HG02938 (cell line): ENCODE data around the gene PROSER3.

Source experiments
- ATAC-seq: cut with Tn5 transposase; IDR thresholded peaks from one replicate; pipeline ENCODE4 v1.9.1; 2021; ENCODE audit warnings: mild to moderate bottlenecking, moderate library complexity; ENCODE audit not compliant: unreplicated experiment

Gene PROSER3

GRCh38 chr19:35757749-35758608 is at the start of gene PROSER3:
Gene PROSER3 (plus strand): TSS chr19:35758176. CDS start chr19:35758216, 40 bp downstream.
- ATAC-seq = peak; percentile 93

- no peak for ATAC-seq
These were observed 49.6 kb upstream of the PROSER3 start for GRCh38 chr19:35708391-35708790.

DNA sequence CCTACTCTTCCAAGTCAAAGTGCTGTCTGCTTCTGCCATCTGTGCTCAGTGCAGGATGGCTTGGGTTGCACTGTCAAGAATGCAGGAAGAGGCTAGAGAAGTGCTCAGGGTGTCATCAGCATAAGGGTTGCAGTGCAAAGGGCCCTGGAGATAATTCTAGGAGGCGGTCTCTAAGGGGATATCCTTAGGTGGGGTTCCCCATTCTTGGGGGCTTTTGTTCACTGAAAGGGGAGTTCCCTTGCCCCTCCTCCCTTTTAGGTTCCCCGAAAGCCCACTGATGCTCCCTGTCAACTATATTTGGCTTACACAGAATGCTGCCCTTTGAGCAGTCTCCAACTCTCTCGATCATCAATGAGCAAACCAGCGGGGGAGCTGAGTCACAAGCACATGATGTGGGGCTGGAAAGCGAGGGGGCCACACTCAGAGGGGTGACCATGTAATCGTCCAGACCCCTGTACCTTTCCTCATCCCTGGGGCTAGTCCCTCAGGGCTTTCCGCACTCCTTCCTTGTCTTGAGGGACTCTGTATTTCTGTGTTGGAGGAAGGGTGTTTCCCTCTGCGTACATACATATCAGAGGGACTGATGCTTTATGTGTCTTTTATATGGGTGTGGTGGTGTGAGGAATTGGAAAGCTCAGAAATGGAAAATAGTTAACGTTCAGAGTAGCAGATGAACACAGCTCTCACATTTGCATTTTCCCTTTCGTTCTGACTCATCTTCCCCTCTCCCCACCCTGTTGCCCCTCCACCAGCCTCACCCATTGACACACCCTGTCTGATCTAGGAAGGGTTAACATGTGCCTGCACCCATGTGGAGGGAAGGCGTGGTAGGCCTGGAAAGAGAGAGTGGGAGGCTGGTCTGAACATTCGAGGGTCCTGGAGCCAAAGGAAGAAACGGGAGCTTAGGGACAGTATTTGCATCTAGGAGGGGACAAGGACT is 46.9 kb upstream of the PROSER3 start:
- peak; percentile 36 for ATAC-seq

- ATAC-seq = no peak
These were observed 45.1 kb upstream of the PROSER3 start for GRCh38 chr19:35712567-35713505.

DNA sequence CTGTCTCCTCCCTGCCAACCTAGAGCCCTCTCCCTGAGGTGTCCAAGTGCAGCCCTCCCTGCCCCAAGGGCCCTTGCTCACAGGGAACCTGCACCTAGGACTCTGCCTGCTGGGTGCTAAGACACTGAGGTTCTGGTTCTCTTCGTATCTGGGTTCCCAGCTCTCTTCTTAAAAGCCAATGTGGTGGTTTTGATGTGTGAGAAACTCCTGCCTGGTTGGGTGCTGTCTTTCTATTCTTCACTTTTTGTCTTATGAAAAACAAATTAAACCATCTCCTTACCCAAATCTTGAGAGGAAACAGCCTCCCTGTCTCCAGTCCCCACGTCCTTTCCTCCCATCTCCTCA is 44.5 kb upstream of the PROSER3 start:
- ATAC-seq = no peak

DNA sequence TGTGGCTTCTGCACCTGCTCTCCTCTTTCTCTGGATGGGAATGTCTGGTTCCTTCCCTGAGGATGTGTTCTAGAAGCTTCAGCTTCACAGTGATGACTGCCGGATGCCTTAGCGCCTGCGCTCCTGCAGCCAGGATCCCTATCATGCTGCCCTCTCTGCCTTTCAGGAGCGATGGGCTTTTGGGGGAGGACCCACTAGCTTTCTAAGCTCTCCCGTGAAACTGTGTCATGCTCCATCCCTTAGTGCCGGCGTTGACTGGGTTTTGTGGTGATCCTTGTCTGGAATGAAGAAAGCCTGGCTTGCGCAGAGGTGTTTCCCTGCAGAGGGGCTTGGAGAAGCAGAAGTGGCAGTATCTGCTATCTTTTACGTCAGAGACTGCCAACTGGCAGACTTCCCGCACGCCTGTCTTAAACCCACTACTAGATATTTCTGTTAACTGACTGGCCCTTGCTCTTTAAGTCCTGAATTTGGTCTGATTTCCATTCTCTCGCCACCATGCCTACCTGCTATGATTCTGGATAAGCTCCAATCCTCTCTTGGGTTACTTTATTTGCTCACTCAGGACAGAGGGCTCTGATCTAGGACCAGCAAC is 44.0 kb upstream of the PROSER3 start:
- no peak for ATAC-seq

DNA sequence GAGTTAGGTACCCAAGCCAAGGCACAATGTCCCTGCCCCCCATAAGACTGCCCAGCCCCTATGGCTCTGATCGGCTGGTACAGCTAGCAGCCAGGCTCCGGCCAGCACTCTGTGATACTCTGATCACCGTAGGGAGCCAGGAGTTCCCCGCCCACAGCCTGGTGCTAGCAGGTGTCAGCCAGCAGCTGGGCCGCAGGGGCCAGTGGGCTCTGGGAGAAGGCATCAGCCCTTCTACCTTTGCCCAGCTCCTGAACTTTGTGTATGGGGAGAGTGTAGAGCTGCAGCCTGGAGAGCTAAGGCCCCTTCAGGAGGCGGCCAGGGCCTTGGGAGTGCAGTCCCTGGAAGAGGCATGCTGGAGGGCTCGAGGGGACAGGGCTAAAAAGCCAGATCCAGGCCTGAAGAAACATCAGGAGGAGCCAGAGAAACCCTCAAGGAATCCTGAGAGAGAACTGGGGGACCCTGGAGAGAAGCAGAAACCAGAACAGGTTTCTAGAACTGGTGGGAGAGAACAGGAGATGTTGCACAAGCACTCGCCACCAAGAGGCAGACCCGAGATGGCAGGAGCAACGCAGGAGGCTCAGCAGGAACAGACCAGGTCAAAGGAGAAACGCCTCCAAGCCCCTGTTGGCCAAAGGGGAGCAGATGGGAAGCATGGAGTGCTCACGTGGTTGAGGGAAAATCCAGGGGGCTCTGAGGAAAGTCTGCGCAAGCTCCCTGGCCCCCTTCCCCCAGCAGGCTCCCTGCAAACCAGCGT is 43.2 kb upstream of the PROSER3 start:
- no peak for ATAC-seq

DNA sequence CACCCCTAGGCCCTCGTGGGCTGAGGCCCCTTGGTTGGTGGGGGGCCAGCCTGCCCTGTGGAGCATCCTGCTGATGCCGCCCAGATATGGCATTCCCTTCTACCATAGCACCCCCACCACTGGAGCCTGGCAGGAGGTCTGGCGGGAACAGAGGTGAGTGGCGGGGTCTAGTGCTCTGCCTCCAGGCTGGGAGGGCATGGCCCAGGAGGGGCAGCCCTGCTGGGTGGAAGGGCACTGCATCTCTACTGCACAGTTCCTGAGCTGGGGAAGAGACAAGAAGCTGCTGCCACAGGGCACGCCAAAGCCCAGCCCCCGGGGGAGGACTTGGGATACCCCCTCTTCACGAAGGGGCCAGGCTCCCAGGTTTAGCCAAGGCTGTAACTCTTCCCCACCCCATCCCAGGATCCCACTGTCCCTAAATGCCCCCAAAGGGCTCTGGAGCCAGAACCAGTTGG is 42.6 kb upstream of the PROSER3 start:
- ATAC-seq = no peak

DNA sequence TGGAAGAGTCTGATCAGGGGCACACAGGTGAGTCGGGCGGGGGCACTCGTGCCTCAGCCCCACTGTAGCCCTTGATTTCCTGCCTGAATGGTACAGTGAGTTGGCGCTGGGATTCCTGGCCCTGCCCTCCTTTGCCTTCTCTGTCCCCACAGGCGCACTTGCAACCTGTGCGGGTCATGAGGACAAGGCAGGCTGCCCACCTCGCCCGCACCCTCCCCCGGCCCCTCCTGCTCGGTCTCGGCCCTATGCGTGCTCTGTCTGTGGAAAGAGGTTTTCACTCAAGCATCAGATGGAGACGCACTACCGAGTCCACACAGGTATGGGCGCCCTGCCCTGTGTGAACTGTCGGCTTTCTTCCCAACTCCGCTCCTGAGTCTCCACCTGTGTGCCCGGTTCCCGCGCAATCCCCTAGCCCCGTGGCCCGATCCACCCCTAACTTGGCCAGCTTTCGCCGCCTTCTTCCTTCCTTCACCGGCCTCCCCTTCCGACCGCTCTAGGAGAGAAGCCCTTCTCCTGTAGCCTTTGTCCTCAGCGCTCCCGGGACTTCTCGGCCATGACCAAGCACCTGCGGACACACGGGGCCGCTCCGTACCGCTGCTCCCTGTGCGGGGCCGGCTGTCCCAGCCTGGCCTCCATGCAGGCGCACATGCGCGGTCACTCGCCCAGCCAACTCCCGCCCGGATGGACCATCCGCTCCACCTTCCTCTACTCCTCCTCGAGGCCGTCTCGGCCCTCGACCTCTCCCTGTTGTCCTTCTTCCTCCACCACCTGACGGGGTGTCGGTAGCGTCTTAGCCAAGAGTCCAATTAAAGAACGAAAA is 41.8 kb upstream of the PROSER3 start:
- no peak for ATAC-seq

DNA sequence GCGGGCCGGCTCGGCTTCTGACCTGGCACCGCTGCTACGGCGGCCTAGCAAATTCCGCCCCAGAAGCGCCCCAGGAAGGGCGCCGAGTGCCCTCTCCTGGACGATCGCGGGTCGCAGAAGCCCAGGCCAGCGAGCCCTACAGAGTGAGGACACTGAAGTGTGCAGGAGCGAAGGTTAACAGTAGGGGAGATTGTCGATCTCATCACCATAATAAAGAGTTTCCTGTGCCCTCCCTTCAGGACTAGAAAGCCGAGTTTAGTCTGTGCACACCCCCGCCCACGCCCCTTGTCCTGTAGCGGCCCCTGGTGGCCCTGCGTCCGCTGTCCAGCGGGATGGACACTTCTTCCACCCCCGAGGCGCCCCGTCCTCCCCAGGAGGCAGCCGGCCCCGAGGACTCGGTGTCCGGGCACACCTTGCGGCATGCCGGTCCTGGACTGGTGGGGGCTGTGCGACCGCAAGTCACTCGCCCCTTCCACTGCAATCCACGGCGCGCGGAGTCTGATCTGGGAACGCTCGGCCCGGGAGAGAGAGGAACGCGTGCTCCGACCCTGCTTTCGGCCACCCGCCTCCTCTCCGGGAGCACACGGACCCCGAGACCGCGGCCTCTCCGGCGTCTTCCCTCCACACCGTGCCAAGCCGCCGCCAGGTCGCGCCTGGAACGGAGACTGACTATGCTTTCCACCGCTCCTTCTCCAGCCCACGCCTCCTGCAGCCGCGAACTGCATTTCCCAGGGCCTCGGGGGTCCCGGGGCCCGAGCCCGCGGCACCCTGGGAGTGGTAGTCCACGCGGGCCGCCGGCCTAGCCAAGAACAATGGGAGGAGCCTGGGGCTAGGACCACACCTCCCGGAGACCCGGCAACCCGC is 40.9 kb upstream of the PROSER3 start:
- peak; percentile 51 for ATAC-seq

DNA sequence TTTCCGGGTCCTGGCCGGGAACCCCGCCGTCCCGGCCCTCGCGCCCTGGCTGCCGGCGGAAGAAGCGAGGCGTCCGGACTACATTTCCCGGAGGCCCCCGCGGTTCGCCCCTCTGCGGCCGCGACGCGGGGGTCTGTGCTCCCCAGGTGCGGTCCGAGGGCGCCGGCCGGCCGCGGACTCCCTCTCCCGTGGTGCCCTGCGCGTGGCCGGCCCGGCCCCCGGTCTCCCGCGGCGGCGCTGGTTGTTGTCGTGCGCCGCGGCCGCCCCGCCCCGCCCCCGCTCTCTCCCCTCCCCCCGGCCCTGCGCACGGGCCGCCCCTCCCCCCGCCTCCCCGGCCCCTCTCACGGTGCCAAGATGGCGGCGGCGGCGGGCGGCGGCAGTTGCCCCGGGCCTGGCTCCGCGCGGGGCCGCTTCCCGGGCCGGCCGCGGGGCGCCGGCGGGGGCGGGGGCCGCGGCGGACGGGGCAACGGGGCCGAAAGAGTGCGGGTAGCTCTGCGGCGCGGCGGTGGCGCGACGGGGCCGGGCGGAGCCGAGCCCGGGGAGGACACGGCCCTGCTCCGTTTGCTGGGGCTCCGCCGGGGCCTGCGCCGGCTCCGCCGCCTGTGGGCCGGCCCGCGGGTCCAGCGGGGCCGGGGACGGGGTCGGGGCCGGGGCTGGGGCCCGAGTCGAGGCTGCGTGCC is 40.2 kb upstream of the PROSER3 start, which contains the start of gene KMT2B:
KMT2B (plus strand) TSS at position 339 of the 680 bp plus-strand sequence; CDS start at position 355, 16 bp downstream.
- ATAC-seq = no peak

GRCh38 chr19:35718345-35719041 is 39.5 kb upstream of the PROSER3 start:
- ATAC-seq = no peak

DNA sequence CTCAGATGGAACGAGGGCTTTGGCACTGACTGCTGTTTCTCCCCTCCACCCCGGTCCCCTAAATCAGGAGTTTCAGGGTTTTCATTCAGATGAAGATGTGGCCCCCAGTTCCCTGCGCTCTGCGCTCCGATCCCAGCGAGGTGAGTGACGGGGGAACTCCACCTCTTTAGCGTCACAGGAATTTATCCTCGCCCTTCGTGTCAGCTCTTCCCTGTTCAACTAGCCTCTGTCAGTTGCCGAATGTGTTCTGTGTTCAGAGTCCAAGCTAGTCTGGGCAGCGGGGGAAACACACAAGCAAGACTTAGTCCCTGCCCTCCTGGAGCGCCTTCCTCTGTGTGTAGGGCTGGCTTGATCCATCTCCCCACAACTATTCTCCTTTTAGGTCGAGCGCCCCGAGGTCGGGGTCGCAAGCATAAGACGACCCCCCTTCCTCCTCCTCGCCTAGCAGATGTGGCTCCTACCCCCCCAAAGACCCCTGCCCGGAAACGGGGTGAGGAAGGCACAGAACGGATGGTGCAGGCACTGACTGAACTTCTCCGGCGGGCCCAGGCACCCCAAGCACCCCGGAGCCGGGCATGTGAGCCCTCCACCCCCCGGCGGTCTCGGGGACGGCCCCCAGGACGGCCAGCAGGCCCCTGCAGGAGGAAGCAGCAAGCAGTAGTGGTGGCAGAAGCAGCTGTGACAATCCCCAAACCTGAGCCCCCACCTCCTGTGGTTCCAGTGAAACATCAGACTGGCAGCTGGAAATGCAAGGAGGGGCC is 38.4 kb upstream of the PROSER3 start:
- ATAC-seq = no peak

GRCh38 chr19:35720163-35720524 is 37.8 kb upstream of the PROSER3 start:
- no peak for ATAC-seq

DNA sequence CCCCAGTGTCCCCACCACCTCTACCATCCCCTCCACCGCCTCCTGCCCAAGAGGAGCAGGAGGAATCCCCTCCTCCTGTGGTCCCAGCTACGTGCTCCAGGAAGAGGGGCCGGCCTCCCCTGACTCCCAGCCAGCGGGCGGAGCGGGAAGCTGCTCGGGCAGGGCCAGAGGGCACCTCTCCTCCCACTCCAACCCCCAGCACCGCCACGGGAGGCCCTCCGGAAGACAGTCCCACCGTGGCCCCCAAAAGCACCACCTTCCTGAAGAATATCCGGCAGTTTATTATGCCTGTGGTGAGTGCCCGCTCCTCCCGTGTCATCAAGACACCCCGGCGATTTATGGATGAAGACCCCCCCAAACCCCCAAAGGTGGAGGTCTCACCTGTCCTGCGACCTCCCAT is 37.3 kb upstream of the PROSER3 start:
- no peak for ATAC-seq

- no peak for ATAC-seq
These were observed 36.6 kb upstream of the PROSER3 start for GRCh38 chr19:35721374-35721773.
